Measurements from ENCODE around the gene MRPL14.
A peak's percentile ranks its signal among the peaks of the same experiment; 100 is the strongest.

MRPL14 gene

GRCh38 chr6:44080561-44081521 is 46.4 kb downstream of the MRPL14 start:
- ATAC-seq (no peak), DNase-seq (no peak)

DNA sequence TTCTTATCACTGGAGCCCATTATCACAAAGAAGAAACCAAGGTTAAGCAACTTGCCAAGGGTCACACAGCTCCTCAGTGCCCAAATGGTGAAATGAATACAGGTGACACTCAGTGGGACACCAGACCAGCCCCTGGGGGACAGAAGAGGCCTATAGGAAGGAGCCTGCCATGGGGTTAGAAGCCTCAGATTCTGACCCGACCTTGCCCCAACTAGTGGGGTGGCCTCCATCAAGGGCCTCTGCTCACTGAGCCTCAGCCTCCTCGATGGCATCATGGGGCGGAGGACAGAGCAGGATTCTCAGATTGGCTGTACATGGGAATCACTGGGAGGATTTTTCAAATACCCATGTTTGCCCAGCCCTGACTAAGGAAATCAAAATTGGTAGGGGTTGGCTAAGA is 47.6 kb downstream of the MRPL14 start:
- ATAC-seq (no peak), DNase-seq (no peak)

DNA sequence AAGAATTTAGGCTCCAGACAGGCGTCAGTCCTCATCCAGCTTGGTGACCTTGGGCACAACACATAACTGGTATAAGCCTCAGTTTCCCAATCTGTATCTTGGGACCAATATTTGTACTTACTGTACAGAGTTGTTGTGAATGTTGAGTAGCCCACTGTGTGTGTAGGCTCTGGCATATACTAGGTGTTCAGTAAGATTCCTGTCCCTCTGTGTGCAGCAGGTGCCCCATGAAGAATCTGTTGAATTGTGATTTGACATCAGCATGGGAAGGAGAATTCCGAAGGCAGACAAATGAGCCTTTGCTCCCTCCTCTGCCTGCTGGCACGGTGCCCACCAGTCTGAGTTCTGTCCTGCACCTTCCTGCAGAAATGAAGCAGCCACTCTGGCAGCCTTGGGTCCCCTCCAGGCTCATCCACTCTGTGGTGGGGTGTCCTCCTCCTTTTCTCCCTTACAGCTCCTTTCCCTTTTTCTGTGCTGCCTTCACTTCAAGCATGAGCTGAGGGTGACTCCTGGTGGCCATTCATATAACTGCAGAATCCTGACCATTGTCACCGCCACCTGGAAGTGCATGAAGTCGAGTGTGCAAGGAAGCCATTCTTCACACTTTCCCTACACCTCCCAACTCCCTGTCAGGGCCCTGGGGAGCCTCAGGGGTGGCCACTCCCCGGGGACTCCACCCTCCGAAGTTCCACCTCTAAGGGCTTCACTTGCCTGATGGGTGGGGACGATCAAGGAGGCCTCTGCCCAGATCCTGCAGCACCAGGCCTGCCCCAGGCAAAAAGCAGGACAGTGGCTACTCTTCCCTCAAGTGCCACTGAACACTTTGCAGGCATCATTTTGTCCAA is 48.2 kb downstream of the MRPL14 start:
- ATAC-seq, result peak; percentile 21
- peak; percentile 74 for DNase-seq

DNA sequence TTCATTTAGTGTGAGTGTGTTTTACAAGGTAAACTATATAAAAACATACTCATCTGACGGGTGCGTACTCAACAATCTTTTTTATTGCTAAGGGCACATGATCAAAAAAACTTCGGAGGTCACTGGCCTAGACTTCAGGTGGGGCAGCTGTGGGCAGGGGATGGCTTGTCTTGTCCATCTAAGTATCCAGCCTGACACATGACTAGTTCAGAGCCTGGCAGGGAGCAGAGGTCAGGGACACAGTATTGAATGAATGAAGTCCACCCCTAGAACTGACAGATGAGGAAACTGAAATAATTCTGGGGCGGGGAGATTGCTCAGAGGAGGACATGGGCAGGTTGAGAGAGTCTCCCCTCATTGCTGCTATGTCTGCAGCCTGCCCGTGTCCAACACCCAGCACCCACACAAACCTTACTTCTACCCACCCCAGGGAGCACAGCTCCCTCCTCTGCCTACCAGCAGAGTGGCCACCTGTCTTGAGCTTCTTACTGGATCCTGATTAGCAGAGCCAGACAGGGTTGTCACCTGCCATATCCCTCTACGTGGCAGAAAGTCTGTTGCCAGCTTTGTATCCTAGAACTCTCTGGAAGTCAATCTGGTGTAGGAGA is 48.9 kb downstream of the MRPL14 start:
- no peak for ATAC-seq

GRCh38 chr6:44077214-44077946 is 49.9 kb downstream of the MRPL14 start:
- DNase-seq, result no peak
- ATAC-seq, result no peak

More for the DNA sequence above, 48.9 kb downstream of the MRPL14 start:
- DNase-seq, result no peak

GRCh38 chr6:44076356-44077213 is 50.7 kb downstream of the MRPL14 start:
- ATAC-seq, result no peak
- no peak for DNase-seq

- no peak for DNase-seq
- ATAC-seq, result no peak
Observed at GRCh38 chr6:44075647-44076355, 51.5 kb downstream of the MRPL14 start.

DNA sequence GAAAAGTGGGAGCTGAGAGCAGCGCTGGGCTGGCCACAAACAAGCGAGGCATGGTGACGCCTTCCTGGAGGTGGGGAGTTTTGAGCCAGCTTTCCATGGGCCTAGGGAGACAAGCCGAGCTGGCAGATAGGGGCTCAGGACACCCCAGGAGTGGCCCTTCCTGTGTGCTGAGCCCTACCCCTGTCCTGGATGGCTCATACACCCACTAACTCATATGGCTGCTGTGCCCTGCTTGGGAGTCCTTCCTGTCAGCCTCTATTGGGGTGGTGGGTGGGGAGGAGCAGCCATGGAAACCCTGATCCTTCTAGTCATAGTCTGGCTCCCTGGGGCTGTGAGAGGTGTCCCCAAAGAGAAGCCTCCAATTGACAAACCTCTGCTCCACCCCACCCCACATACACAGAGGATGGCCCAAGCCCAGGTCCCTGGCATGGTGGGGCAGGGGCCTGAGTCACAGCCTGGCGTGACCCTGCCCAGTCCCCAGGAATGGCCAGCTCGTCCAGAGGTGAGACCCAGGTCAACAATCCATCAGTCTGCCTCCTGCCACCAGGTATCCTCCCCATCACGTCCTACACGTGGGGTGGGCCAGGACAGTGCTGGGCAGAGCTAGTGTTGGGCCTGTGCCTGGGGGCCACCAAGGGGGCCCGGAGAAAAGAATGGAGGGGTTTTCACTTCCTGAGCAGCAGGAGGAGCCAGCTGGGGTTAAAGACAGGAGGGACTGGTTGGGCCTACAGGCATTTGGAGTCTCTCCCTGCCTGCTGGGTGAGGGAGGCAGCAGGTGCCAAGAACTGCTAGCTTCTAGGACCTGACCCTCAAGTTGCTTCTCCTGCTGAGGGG is 52.2 kb downstream of the MRPL14 start:
- ATAC-seq (no peak), DNase-seq (no peak)

- DNase-seq, result peak; percentile 81
Observed at GRCh38 chr6:44074439-44074812, 52.8 kb downstream of the MRPL14 start.

GRCh38 chr6:44073612-44074438 is 53.4 kb downstream of the MRPL14 start:
- ATAC-seq (peak; percentile 8), DNase-seq (peak; percentile 35)

More at GRCh38 chr6:44074439-44074812, 52.8 kb downstream of the MRPL14 start:
- peak; percentile 79 for ATAC-seq

DNA sequence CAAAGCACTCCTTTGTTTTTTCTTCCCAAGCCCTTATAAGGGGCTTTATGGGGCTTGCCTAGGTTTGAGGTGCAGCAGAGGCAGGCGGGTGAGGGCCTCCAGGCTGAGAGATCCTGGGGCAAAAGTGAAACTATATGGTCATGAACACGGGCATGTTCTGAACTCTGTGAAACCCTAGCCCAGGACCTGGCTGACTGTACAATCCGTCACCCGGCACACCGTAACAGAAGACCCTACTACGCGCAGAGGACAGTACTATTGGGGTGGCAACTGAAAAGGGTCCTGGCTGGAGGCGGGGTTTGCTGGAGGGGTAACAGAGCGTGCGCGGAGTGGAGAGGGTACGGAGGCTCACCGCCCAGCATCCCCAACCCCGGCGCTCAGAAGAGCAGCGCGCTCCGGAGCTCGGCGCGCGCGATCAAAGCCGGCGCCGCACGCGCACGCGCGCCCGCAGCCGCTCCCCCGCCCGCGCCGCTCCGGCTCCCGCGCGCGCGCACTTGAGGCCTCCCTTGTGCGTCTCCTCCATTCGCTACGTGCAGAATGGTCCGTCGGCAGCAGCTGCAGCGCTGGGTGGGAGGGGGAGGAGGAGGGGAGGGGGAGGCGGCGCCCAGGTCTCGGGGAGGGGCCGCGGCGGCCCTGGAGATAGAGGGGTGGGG is 54.2 kb downstream of the MRPL14 start:
- DNase-seq (peak; percentile 96), ATAC-seq (peak; percentile 69)

- no peak for ATAC-seq
- no peak for DNase-seq
Observed at GRCh38 chr6:44072452-44072958, 54.7 kb downstream of the MRPL14 start.

- ATAC-seq (no peak), DNase-seq (no peak)
Observed at GRCh38 chr6:44071670-44072451, 55.4 kb downstream of the MRPL14 start.

DNA sequence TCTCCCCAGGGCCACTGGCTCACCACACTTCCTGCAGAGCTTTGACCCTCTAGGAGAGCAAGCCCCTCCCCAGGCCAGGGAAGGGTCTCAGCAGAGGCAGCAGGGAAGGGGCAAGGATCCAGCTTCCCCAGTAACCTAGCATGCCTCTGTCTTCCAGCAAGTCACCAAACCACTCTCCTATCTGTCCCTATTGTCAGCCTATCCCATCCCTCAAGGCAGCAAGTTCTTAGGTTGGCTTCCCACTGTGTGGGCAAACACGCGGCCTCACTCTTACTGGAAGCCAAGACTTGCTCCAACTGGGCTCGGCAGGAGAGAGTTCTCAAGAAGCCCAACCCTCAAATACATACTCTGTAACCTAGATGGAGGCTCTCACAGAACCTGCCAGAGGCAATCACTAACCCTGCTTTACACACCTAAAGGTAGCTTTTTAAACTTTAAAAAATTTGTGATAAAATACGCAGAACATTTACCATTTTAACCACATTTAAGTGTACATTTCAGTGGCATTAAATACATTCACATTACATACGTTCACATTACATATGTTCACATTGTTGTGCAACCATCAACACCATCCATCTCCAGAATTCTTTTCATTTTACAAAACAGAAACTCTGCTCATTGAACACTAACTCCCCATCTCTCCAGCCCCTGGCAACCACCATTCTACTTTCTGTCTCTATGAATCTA is 58.5 kb downstream of the MRPL14 start:
- ATAC-seq (no peak), DNase-seq (no peak)

- DNase-seq (no peak), ATAC-seq (no peak)
Observed at GRCh38 chr6:44067173-44068139, 59.8 kb downstream of the MRPL14 start.
